HG03064 (cell line): Measurements from ENCODE around the gene TAX1BP1.
"Not testable (repeated sequence)": the region's sequence is repeated elsewhere in the genome, so short reads cannot be mapped to it uniquely, and the experiment has no call there.

Experiments used
- ATAC-seq: cut with Tn5 transposase; IDR thresholded peaks from one replicate; pipeline ENCODE4 v1.9.1; 2021; ENCODE audit warnings: low read depth; ENCODE audit not compliant: unreplicated experiment

TAX1BP1 gene

DNA sequence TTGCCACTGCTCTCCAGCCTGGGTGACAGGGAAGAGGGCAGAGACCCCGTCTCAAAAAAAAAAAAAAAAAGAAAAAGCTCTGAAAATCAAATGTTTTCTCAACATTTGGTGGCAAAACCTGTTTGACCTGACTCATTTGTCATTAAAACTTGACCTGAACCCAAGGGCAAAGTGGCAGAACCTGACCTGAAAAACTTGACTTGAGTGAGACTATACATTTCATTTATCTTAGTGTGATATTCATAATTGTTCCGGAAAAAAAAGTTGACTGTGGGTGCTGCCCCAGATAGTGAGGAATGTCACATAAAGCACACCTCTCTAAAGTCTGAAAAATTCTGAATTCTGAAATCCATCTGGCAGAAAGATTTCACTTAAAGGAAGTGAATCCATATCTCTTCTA is 2.3 kb upstream of the TAX1BP1 start:
- ATAC-seq = no peak

DNA sequence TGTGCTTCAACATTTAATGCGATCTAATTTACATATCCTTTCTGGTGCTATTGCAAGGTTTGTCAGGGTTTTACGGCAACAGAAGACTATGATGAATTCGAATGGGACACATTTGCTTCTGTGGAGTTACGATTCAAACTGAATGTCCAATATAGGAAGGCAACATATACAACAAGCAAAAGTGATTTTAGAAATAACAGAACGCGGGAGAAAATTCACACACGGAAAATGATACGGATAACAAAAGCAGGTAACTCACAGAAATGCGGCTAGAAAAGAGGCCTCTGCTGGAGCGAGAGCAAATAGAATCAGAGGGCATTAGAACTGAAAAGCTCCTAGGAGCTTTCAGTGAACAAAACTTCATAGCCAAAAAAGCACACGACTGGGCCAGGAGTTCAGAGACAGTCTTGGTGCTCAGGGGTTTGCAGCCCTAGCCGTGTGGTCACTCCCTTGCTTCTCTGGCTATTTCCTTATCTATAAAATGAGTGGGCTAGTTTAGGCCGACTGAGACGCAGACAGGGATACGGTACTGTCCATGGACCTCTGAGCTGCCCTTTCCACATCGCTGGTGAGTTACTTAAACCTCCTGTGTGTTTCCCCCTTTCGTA is 557 bp upstream of the TAX1BP1 start:
- ATAC-seq = peak; percentile 31

DNA sequence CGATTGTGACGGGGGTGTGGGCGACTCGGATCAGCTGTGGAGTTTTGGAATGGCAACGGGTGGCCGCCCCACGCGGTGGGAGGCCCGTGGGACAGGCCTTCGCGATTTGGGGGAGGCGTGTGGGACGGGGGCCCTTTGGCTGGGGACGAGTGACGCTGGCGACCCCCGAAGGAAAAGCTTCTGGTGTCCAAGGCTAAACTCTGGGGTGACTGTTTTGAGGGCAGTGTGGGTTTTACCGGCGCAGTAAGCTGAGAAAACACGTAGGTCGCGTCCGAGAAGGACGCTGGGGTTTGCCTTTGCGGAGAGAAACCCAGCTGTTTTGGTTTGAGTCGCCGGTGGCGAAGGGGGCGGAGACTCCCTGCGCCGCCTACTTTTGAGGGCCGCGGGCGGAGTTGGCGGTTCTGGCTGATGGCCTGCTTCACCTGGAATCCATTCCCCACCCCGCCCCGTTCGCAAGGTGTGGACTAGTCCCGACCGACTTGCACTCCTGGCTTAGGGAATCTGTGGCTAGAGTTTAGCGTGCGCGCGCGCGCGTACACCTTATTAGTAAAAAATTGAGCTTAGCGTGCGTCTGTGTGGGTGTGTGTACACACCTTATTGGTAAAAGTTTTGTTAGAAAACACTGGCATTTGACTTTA is 606 bp downstream of the TAX1BP1 start:
- peak; percentile 66 for ATAC-seq

DNA sequence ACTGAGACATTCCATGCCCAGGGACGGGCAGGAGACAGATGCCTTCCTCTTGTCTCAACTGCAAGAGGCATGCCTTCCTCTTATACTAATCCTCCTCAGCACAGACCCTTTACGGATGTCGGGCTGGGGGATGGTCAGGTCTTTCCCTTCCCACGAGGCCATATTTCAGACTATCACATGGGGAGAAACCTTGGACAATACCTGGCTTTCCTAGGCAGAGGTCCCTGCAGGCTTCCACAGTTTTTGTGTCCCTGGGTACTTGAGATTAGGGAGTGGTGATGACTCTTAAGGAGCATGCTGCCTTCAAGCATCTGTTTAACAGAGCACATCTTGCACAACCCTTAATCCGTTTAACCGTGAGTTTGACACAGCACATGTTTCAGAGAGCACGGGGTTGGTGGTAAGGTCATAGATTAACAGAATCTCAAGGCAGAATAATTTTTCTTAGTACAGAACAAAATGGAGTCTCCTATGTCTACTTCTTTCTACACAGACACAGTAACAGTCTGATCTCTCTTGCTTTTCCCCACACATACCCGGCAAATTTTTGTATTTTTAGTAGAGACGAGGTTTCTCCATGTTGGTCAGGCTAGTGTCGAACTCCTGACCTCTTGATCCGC is 2.2 kb downstream of the TAX1BP1 start:
- ATAC-seq = not testable (repeated sequence)

DNA sequence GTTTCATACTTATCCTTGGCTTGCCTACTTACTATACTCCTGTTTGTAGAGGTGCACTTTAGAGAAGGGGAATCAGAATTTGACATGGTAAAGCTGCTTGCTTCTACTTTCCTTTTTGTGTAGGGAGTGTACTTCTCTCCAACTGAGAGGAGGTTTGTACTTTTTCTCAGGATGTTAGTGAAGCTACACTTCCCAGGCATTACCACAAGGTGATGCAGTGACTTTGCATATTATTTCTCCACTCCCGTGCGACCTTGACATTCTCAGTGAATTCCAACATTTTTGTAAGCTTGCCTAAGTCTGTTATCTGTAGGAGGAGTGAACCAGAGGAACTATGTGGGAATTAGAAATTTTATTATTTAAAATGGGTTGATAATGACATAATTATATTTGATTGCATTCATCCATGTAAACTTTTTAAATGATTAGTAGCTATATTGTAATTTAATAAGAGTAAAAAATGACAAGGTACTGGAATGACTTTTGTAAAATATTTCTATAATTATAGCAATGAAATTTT is 5.2 kb downstream of the TAX1BP1 start:
- ATAC-seq = no peak

DNA sequence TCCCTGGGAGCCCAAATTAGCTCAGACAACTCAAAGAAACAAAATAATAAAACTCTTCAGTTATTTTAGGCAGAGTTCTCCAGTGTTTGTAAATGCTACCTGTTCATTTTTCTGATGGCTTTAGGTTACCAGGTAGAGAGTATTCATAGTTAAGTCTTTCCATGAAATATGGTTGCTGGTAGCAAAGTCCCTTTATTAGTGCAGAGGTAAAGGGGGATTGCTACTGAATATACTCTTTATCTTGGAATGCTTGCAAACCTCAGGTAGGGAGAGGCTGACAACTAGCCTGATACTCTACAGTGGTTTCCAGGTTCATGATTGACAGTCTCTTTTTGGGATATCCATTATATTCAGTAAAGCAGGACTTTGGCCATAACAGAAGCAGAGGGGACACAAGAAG is 6.5 kb downstream of the TAX1BP1 start:
- ATAC-seq = no peak

DNA sequence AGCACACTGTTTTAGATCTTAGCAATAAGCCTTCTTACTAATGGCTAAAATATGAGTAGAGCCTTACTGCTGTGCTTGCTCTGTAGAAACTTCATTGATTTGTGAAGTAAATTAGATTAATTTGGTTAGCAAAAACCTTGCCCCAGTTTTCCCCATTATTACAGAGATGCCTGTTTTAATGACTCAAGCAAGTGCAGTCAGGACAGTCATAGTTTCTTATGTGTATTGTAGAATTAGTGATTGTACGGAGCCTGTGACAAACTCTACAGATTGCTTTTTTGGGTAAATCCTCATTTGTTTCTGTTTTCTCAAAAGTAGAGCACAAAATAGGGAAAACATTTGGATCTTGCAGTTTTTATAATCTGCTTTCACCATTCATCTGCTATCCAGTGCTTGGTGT is 7.0 kb downstream of the TAX1BP1 start:
- ATAC-seq = no peak

DNA sequence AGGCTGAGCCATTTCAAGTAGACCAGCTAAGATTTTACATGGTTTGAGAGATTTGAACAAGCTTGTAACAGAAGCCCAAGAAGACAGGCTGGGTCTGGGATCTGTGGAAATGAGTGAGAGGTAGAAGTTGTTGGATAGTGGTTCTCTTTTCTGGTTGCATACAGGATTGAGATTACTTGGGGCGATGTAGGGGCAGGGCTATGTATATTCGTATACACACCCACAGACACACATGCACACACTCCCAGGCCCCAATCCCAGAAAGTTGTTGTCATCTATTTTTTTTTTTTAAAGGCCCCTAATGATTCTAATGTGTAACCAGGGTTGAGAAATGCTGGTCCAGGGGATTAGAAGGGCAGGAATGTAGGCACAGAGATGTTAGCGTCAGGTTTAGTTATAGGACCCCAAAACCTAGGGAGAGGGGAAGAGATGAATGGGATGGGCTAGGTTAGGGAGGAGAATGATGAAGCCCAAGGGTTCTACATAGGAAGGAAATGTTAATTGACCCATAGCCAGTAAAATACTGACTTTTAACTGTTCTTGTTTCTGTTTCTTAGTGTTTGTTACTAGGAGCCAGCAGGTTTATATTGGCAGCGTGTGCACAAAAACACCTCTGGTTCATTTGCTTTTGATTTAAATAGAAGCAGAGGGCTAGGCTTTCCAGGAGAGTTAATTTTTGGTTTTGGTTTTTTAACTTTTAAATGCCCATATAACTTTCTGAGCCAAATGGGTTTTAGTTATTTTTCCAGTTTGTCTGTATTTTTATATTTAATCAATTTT is 7.8 kb downstream of the TAX1BP1 start:
- no peak for ATAC-seq

DNA sequence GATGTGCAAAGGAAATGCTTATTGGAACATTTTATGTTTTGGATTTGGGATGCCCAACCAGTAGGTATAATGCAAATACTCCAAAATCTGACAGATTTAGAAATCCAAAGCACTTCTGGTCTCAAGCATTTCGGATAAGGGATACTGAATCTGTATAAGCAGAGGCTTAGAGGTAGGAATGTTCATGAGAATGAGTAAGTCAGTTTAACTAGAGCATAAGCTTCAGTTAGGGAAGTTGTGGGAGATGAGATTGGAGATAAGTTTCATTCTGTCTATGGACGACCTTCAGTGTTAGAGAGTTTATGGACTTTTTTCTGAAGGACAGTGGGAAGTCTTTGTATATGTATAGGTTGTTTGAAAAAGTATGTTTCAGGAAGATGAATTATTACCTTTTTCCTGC is 10.4 kb downstream of the TAX1BP1 start:
- no peak for ATAC-seq

DNA sequence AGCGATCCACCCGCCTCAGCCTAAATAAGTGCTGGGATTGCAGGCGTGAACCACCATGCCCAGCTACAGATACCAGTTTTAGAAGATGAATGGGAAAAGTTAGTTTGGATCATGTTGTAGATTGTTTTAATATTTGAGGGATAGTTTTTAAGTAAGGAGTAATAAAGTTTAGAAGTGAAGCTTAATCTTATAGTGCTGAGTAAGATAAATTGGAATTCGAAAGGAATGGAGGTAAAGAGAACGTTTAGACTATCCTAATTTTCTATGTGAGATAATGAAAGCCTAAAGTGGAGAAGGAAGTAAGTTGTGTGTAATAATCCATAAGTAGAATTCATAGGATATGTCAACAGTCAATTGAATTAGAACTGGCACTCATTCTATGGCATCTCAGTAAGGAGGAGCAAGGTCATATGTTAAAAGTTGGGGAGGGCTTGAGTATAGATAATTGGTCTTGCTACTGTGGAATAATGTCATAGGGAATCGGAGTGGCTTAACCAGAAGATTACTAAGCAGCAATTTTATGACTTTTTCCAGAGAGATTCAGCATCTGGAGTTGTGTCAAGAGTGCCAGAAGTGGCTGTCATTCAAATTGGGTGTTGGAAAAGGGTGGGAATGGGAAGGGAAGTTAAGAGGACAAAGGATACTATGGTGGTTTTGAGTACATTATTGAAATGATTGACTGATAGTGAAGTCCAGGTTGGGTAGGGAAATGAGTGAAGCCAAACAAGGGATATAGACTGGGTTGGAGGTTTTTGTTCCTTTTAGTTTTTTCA is 12.1 kb downstream of the TAX1BP1 start:
- ATAC-seq = no peak

DNA sequence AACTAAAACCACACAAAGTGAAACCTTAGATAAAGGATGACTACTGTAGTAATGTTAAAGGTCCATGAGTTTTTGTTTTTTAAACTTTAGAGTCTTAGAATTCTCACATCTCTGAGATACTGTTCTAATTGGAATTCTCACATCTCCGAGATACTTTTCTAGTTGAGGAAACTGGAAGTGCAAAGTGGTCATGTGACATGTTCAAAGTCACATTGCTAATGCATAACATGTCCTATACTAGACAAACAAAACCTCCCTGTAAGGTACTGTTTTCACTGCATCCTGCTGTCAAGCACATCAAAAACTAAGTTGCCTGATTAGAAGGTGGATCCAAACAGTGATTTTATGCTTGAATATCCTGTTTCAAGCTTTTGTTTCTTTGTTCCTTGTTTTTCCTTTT is 13.9 kb downstream of the TAX1BP1 start:
- no peak for ATAC-seq

DNA sequence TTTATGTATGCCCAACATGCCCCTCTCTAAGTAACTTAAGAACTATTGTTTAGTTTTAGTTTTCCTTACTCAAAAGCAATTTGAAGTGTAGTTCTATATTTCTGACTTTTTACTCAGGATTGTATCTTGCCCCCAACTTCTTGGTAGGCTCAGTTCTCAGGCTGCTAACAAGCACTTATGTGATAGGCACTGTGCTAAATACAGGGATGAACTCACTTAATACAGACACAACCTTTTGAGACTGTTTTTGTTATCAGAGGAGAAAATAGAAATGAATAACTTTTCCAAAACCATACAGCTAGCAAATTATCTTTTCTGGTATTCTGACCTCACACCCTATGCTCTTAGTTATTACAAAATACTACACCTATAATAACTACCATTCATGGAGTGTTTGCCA is 16.3 kb downstream of the TAX1BP1 start:
- ATAC-seq = no peak

DNA sequence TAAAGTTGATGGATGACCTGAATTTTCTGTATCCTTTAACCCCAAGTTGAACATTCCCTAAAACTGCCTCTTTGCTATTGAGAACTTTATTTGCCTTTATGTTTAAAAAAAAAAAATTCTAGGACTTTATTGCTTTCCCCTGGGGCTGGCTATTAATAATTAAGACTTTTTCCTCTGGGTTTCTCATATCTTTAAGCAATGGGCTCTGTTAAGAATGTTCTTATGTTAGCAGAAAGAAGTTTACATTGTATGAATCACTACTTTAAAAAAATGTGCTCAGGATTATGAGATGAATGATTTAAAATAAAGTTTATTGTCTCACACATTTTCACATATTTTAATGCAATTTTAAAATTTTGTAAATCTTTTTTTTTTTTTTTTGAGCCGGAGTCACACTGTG is 19.5 kb downstream of the TAX1BP1 start:
- ATAC-seq = no peak

DNA sequence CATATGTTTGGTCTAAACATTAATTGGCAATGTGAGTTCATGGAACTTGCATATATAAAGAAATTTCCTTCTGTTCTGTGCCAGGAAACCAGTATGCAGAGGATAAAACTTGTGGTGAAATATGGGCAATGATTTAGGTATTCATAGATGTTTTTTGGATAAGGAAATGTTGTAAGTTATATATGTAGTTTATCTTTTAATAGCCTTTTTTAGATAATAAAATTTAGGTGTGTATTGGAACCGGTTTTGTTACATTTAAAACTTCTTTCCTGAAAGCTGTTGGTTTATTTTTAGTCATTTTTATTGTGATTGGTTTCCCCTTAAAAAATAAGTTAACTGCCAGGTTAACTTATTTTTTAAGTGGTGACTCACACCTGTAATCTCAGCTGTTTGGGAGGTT is 22.1 kb downstream of the TAX1BP1 start:
- no peak for ATAC-seq

DNA sequence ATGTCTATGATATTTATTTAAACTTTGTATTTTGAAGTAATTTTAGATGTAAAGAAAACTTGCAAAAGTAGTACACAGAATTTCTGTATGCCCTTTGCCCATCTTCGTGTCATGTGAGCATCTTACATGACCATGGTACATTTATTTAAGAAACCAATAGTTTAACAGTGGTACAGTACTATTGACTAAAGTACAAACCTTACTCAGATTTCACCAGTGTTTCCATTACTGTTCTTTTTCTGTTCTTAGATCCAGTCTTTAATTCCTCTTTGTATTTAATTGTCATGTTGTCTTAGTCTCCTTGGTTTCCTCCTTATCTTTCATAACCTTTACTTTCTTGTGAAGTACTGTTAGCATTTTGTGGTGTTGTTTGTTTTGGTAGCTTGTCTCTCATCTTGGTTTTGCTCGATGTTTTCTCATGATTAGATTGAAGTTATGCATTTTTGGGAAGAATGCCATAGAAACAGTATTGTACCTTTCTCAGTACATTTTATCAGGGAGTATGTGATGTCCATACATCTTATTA is 24.1 kb downstream of the TAX1BP1 start:
- ATAC-seq = no peak

DNA sequence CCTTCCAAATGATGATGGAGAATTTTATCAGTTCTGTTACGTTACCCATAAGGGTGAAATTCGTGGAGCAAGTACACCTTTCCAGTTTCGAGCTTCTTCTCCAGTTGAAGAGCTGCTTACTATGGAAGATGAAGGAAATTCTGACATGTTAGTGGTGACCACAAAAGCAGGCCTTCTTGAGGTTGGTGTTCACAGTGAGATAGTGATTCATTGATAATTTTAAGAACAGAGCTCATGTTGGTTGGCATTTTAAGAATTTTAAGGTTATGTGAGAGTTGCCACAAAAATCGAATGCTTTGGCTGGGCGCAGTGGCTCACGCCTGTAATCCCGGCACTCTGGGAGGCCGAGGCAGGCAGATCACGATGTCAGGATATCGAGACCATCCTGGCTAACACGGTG is 25.9 kb downstream of the TAX1BP1 start:
- ATAC-seq = no peak

DNA sequence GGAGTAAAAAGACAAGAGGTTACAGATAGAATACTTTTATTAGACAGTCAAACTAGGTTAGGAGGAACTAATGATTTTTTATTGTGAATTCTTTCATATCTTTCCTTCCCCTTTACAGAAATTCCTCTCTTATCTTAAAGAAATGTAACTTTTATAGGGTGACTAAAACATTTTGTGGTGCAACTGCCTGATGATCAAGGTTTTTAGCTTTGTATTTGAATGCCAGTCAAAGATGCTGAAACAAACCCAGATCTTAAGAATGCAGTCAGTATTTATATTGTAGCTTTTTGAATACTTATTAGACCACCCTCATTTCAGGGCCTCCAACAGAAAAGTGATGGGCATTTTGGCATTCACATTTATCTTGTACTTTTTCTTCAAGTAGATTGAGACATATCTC is 27.4 kb downstream of the TAX1BP1 start:
- no peak for ATAC-seq

DNA sequence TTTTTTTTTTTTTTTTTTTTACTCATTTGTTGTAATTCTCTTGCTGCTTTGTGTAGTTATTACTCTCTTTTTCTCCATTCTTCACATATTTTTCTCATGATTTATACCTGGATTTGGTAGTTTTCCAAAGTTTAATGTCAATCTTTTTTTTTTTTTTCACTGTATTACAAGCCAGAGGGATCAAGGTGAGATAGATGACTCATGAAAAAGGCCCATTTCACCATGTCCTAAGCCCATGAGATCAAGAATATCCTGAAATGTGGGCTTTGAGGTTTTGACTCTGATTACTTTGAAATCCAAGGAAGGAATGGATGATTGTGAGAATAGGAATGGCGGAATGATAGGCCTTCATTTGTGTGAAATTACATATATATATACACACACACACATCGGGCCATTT is 31.1 kb downstream of the TAX1BP1 start:
- ATAC-seq = no peak

DNA sequence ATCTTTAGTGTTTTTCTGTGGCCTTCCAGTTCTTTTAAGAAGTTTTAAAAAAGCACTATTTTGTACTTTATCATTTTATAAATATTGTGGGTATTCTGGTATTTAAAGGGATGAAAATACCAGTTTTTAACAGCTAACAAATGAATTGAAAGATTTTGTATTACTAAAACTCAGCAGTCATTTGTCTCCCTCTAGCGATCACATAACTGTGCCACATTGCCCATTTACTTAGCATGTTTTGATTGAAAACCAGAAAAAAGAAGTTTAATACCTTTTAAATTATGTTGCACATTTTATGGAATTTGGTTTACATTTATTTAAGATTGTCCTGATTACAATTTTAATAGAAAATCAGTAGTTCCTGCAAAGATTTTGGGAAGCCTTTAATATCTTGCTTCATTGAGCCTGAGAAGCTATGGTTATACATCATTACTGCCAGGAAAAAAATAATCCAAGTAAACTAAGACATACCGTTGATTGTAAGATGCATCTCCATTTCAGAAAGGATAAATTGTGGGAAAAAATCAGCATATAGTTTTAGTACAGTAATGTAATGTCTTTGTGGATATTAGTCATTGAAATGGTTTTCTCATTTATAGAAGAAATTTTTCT is 34.9 kb downstream of the TAX1BP1 start:
- no peak for ATAC-seq

DNA sequence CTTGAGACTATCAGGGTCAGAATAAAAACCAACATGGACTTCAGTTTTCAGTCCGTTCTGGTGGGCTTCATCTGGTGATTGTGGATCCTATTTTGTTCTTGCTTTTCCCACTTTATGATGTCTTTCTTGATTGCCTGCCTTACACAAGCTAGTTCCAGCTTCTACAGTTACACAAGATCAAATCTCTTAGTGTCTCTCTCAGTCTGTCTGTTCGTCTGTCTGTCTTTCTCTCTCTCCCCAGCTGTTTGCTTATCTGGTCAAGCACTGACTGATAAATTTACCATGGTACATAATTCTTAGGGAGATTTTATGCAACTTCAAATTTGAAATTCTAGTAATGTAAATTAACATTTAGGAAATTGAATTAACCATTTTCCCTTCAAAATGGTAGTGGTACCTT is 35.8 kb downstream of the TAX1BP1 start:
- ATAC-seq = no peak
